OCI-LY1 (cell line): ENCODE results near the gene ARID3B.

ENCODE experiments used
- CTCF ChIP-seq: fragments of 200-600 bp; sonication (generic), shearing (Covaris generic); IDR thresholded peaks from 2 replicates; pipeline ENCODE4 v1.5.1; 2017; ENCODE audit warnings: mild to moderate bottlenecking, antibody characterized with exemption, low read length, moderate library complexity, mixed read lengths
- EZH2 ChIP-seq: fragments of 200-600 bp; sonication (generic), shearing (Covaris generic); IDR thresholded peaks from 2 replicates; pipeline ENCODE4 v1.8.0; 2017; ENCODE audit warnings: borderline replicate concordance, mixed run types, mild to moderate bottlenecking, antibody characterized with exemption, low read length, moderate library complexity, mixed read lengths

GRCh38 chr15:74549816-74550215 lies 8.8 kb downstream of the ARID3B start:
- TF ChIP-seq CTCF (no peak), EZH2 (no peak)
